Measurements from ENCODE around the gene FAM200A. TPM values are rescaled to one million over a fixed set of nuclear protein-coding genes. Genes with fewer than 3 reads are reported as not detected.
"Not testable (repeated sequence)": the region's sequence is repeated elsewhere in the genome, so short reads cannot be mapped to it uniquely, and the experiment has no call there.

Gene FAM200A
- total RNA-seq, 1 experiment from 2014 or later, result 6.9 TPM

DNA sequence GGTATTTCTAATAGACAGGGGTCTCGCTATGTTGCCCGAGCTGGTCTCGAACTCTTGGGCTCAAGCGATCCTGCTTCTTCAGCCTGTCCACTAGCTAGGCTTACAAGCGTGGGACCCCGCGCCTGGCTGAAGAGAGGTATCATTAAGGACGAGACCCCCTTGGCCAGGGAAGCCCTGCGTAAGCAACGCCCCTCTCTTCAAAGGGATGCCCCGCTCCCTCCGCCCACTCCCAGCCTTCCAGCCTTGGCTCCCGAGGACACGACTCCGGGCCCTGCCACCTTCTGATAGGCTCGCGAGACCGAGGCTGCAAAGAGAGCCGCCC lies 47.7 kb downstream of the FAM200A start:
- Histone ChIP-seq H3K4me2 (peak overlapping the region; percentile 91), H3K4me3 (peak overlapping the region; percentile 71), H3F3A (ENCODE audit: insufficient read depth, low read depth) (0 out of 2 replicates have a peak, but pooled peaks cover 9% of the 10 kb centered on the region), H3K27ac (no peak overlapping the region), H3K4me1 (replicated peaks; ENCODE audit: insufficient read depth) (peaks cover 14% of the 10 kb centered on the region), H3K9me3 (ENCODE audit: insufficient read depth, low read depth) (no peaks in the 10 kb centered on the region), H3K79me2 (ENCODE audit: low read depth) (peaks cover 35% of the 10 kb centered on the region), H2AFZ (peak overlapping the region; percentile 84), H3K27me3 (ENCODE audit: insufficient read depth, low read depth) (no peaks in the 10 kb centered on the region), H3K9me2 (ENCODE audit: insufficient read depth) (no peaks in the 10 kb centered on the region), H3K36me3 (ENCODE audit: low read depth) (0 out of 2 replicates have a peak, but pooled peaks cover 3% of the 10 kb centered on the region), H4K20me1 (ENCODE audit: insufficient read depth) (no peaks in the 10 kb centered on the region; the same call in 1 of the 2 replicates)
- BruUV-seq (replicated peaks), result no TSS peak
- TF ChIP-seq, protein P1, sequence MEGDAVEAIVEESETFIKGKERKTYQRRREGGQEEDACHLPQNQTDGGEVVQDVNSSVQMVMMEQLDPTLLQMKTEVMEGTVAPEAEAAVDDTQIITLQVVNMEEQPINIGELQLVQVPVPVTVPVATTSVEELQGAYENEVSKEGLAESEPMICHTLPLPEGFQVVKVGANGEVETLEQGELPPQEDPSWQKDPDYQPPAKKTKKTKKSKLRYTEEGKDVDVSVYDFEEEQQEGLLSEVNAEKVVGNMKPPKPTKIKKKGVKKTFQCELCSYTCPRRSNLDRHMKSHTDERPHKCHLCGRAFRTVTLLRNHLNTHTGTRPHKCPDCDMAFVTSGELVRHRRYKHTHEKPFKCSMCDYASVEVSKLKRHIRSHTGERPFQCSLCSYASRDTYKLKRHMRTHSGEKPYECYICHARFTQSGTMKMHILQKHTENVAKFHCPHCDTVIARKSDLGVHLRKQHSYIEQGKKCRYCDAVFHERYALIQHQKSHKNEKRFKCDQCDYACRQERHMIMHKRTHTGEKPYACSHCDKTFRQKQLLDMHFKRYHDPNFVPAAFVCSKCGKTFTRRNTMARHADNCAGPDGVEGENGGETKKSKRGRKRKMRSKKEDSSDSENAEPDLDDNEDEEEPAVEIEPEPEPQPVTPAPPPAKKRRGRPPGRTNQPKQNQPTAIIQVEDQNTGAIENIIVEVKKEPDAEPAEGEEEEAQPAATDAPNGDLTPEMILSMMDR (conservative IDR thresholded peaks at IDR 0.05), result no peak
- ChIA-PET POLR2A (ENCODE audit: unreplicated experiment) (interaction anchor here (0.5 to 1.1 kb wide), 6 partner anchors 10 to 1034 kb away, joined by 3 to 5 read pairs (median 3); partner anchors contain the start of gene ZNF655), CTCF (no interaction called here)
- intact Hi-C loops (cut with micrococcal nuclease; ENCODE audit: unreplicated experiment), result loop anchor here (2.0 kb wide), 1 partner anchor 59 kb away; no protein-coding TSS in a partner anchor
- DNase-seq, result peak in 1 of 2 experiments; percentile 90

DNA sequence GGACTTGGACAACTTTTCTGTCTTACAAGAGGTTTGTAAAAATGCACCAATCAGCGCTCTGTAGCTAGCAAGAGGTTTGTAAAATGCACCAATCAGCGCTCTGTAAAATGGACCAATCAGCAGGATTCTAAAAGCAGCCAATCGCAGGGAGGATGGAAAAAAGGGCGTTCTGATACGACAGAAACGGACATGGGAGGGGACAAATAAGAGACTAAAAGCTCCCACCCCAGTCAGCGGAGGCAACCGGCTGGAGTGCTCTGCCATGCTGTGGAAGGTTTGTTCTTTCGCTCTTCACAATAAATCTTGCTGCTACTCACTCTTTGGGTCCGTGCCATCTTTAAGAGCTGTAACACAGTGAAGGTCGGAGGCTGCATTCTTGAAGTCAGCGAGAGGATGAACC lies 50.7 kb downstream of the FAM200A start:
- CTCF ChIA-PET; H3K27ac ChIP-seq; BruUV-seq (replicated peaks); H3K9me3 ChIP-seq (ENCODE audit: insufficient read depth, low read depth); H3K27me3 ChIP-seq (ENCODE audit: insufficient read depth, low read depth); DNase-seq; H2AFZ ChIP-seq; intact Hi-C loops (cut with micrococcal nuclease; ENCODE audit: unreplicated experiment); POLR2A ChIA-PET (ENCODE audit: unreplicated experiment); H3K4me3 ChIP-seq; H3K36me3 ChIP-seq (ENCODE audit: low read depth); H3K9me2 ChIP-seq (ENCODE audit: insufficient read depth): not testable (repeated sequence)
- H3K4me2 ChIP-seq, result peak overlapping the region; percentile 100; the same call in 1 of the 2 replicates
- H4K20me1 ChIP-seq (ENCODE audit: insufficient read depth), result peaks cover 12% of the 10 kb centered on the region
- 0 out of 2 replicates have a peak, but pooled peaks cover 13% of the 10 kb centered on the region for H3F3A ChIP-seq (ENCODE audit: insufficient read depth, low read depth)
- H3K79me2 ChIP-seq (ENCODE audit: low read depth), result peaks cover 55% of the 10 kb centered on the region
- peaks cover 26% of the 10 kb centered on the region for H3K4me1 ChIP-seq (replicated peaks; ENCODE audit: insufficient read depth)

DNA sequence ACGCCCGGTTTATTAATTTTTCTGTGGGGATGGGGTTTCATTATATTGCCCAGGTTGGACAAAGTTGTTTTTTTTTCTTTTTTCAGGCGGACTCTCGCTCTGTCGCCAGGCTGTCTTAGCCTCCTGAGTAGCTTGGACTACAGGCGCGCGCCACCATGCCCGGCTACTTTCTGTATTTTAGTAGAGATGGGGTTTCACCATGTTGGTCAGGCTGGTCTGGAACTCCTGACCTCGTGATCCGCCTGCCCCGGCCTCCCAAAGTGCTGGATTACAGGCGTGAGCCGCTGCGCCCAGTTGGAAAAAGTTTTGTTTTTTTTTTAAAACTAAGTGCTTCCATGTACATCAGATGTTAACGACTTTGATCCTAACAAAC lies 51.3 kb downstream of the FAM200A start:
- ChIA-PET POLR2A (ENCODE audit: unreplicated experiment) (interaction anchor here (0.6 kb wide), 1 partner anchor 27 kb away, joined by 3 read pairs; no protein-coding TSS in a partner anchor), CTCF (interaction anchor here (0.7 to 1.0 kb wide), 2 partner anchors 27 to 116 kb away, joined by 3 to 4 read pairs; no protein-coding TSS in a partner anchor)
- H4K20me1 ChIP-seq (ENCODE audit: insufficient read depth), result peaks cover 14% of the 10 kb centered on the region
- no peak for TF ChIP-seq EZH2 (IDR thresholded peaks at IDR 0.05; ENCODE audit: low read depth)
- TF ChIP-seq, protein P1 (conservative IDR thresholded peaks at IDR 0.05), result no peak
- 0 out of 2 replicates have a peak, but pooled peaks cover 13% of the 10 kb centered on the region for H3F3A ChIP-seq (ENCODE audit: insufficient read depth, low read depth)
- BruUV-seq (replicated peaks), result no TSS peak
- peaks cover 55% of the 10 kb centered on the region for H3K79me2 ChIP-seq (ENCODE audit: low read depth)
- H3K27ac ChIP-seq, result no peak overlapping the region
- H3K27me3 ChIP-seq (ENCODE audit: insufficient read depth, low read depth), result no peaks in the 10 kb centered on the region
- peak overlapping the region; percentile 96 for H2AFZ ChIP-seq
- no peak for DNase-seq
- peaks cover 20% of the 10 kb centered on the region for H3K4me1 ChIP-seq (replicated peaks; ENCODE audit: insufficient read depth)
- peak overlapping the region; percentile 100 for H3K4me2 ChIP-seq
- no peaks in the 10 kb centered on the region for H3K9me2 ChIP-seq (ENCODE audit: insufficient read depth)
- H3K36me3 ChIP-seq (ENCODE audit: low read depth), result peaks cover 4% of the 10 kb centered on the region
- H3K9me3 ChIP-seq (ENCODE audit: insufficient read depth, low read depth), result peaks cover 4% of the 10 kb centered on the region; the same call in 1 of the 2 replicates
- intact Hi-C loops (cut with micrococcal nuclease; ENCODE audit: unreplicated experiment), result loop anchor here (1.0 kb wide), 2 partner anchors 28 to 116 kb away; partner anchors contain the start of genes ZNF789 and ZSCAN25
- peak overlapping the region; percentile 76 for H3K4me3 ChIP-seq

All from PC-9 (cell line).